HEK293 (cell line): Measurements from ENCODE around the gene LBX2.

Experiments
- CTCF ChIA-PET: fragments of 350-600 bp; formaldehyde crosslinking; extraction: SDS; loops from one replicate; lab custom pipeline; 2021; ENCODE audit warnings: antibody characterized with exemption; lab: Yijun Ruan, JAX
- POLR2A ChIA-PET: fragments of 300-600 bp; formaldehyde crosslinking; extraction: SDS; loops from one replicate; lab custom pipeline; 2020; ENCODE audit warnings: antibody characterized with exemption, inconsistent platforms; lab: Yijun Ruan, JAX
- H3K27ac ChIP-seq: fragments of 200-500 bp; sonication (Bioruptor generic); 2 replicates; pipeline ENCODE4 v1.5.1; 2014; ENCODE audit warnings: low read depth, low read length, control low read depth, inconsistent platforms; ENCODE audit errors: extremely low read depth
- H3K36me3 ChIP-seq, 2 experiments: fragments of 200-500 bp in 1 of 2; sonication (Bioruptor generic) in 1 of 2; 1 replicate in 1 of 2; 2 replicates in 1 of 2; pipeline ENCODE4 v1.5.1; 2014 to 2017; ENCODE audit warnings: inconsistent platforms in 2 of 2, low read length in 2 of 2; ENCODE audit not compliant: control insufficient read depth in 2 of 2, insufficient read depth in 1 of 2
- H3K4me1 ChIP-seq: fragments of 200-500 bp; sonication (Bioruptor generic); 2 replicates; pipeline ENCODE4 v1.5.1; 2014; ENCODE audit warnings: mild to moderate bottlenecking, low read length, inconsistent platforms; ENCODE audit not compliant: control insufficient read depth, insufficient read depth
- H3K4me3 ChIP-seq: 2 replicates; pipeline ENCODE4 v1.5.1; 2011; ENCODE audit warnings: low read depth, mild to moderate bottlenecking, control low read depth, low read length, moderate library complexity
- H3K9me3 ChIP-seq: fragments of 200-500 bp; sonication (Bioruptor generic); 2 replicates; pipeline ENCODE4 v1.5.1; 2014; ENCODE audit warnings: low read depth, low read length, inconsistent platforms; ENCODE audit not compliant: control insufficient read depth, insufficient read depth
- HOXD13 ChIP-seq: sonication (generic); formaldehyde crosslinking; IDR thresholded peaks from 2 replicates; pipeline ENCODE4 v1.8.0; 2022; ENCODE audit warnings: missing genetic modification reagents, borderline replicate concordance
- MEIS1 ChIP-seq: sonication (generic); formaldehyde crosslinking; IDR thresholded peaks from 2 replicates; pipeline ENCODE4 v1.8.1; 2022; ENCODE audit warnings: missing genetic modification reagents, mild to moderate bottlenecking, borderline replicate concordance
- ZBTB1 ChIP-seq: fragments of 450-650 bp; formaldehyde crosslinking; IDR thresholded peaks from 2 replicates; pipeline ENCODE4 v1.5.1; 2016; ENCODE audit warnings: missing biosample characterization, missing genetic modification characterization
- ZEB2 ChIP-seq: fragments of 450-650 bp; formaldehyde crosslinking; IDR thresholded peaks from 2 replicates; pipeline ENCODE4 v1.5.1; 2016; ENCODE audit warnings: missing biosample characterization, missing genetic modification characterization
- ZFP3 ChIP-seq: fragments of 450-650 bp; formaldehyde crosslinking; IDR thresholded peaks from 2 replicates; pipeline ENCODE4 v1.5.1; 2016; ENCODE audit warnings: low read depth, missing biosample characterization, missing genetic modification characterization
- ZNF302 ChIP-seq: fragments of 450-650 bp; formaldehyde crosslinking; IDR thresholded peaks from 2 replicates; pipeline ENCODE4 v1.5.1; 2016; ENCODE audit warnings: missing biosample characterization, missing genetic modification characterization, low read depth
- ZNF354C ChIP-seq: fragments of 450-650 bp; formaldehyde crosslinking; IDR thresholded peaks from 2 replicates; pipeline ENCODE4 v1.5.1; 2016; ENCODE audit warnings: missing biosample characterization, missing genetic modification characterization, low read depth, borderline replicate concordance
- ZNF394 ChIP-seq: fragments of 450-650 bp; formaldehyde crosslinking; IDR thresholded peaks from 2 replicates; pipeline ENCODE4 v1.5.1; 2016; ENCODE audit warnings: missing biosample characterization, missing genetic modification characterization, mild to moderate bottlenecking, moderate library complexity, borderline replicate concordance
- ZNF548 ChIP-seq: fragments of 450-650 bp; formaldehyde crosslinking; IDR thresholded peaks from 2 replicates; pipeline ENCODE4 v1.5.1; 2016; ENCODE audit warnings: missing biosample characterization, missing genetic modification characterization
- ZNF571 ChIP-seq: fragments of 450-650 bp; formaldehyde crosslinking; IDR thresholded peaks from 2 replicates; pipeline ENCODE4 v1.5.0; 2017; ENCODE audit warnings: missing biosample characterization, missing genetic modification characterization
- ZNF585B ChIP-seq: fragments of 450-650 bp; formaldehyde crosslinking; IDR thresholded peaks from 2 replicates; pipeline ENCODE4 v1.5.1; 2016; ENCODE audit warnings: missing biosample characterization, missing genetic modification characterization
- ZNF621 ChIP-seq: fragments of 450-650 bp; formaldehyde crosslinking; IDR thresholded peaks from 2 replicates; pipeline ENCODE4 v1.5.1; 2017; ENCODE audit warnings: missing biosample characterization, missing genetic modification characterization
- ZNF677 ChIP-seq: fragments of 450-650 bp; IDR thresholded peaks from 2 replicates; pipeline ENCODE4 v1.5.0; 2018; ENCODE audit warnings: missing biosample characterization, mild to moderate bottlenecking, missing genetic modification characterization, moderate library complexity
- ZNF791 ChIP-seq: fragments of 450-650 bp; formaldehyde crosslinking; IDR thresholded peaks from 2 replicates; pipeline ENCODE4 v1.5.1; 2016; ENCODE audit warnings: missing biosample characterization, missing genetic modification characterization
- TF ChIP-seq, protein P1 (sequence below): fragments of 450-650 bp; formaldehyde crosslinking; IDR thresholded peaks from 2 replicates; pipeline ENCODE4 v1.5.1; 2017; ENCODE audit warnings: missing biosample characterization, missing genetic modification characterization
- TF ChIP-seq, protein P2 (sequence below): fragments of 450-650 bp; formaldehyde crosslinking; optimal IDR thresholded peaks from 2 replicates; pipeline ENCODE3; 2016; ENCODE audit warnings: missing biosample characterization, mild to moderate bottlenecking, missing genetic modification characterization
- TF ChIP-seq, protein P3 (sequence below): fragments of 450-650 bp; formaldehyde crosslinking; IDR thresholded peaks from 2 replicates; pipeline ENCODE4 v1.5.1; 2016; ENCODE audit warnings: missing biosample characterization, missing genetic modification characterization, low read depth

The LBX2 gene

DNA sequence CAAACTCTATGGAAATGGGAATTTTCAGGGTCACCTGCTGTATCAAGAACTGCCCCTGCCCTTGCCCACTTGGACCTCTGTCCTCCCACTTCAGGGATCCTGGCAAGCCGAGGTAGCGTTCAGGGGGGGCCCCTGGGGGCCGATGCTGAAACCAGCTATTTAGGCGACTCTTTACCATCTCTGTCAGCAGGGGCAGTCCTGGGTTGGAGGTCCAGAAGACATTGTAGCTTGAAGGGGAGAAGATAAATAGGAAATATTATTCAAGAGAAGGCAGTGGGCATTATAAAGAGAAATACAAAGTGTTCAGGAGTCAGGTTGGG is 36.7 kb downstream of the LBX2 start:
- Histone ChIP-seq H3K27ac (0 out of 2 replicates have a peak overlapping the region, but pooled peaks have one; percentile 42), H3K9me3 (no peaks in the 10 kb centered on the region), H3K36me3 (peaks cover 0 to 31% of the 10 kb centered on the region in 2 experiments; a peak in 1 of 3 replicates), H3K4me3 (no peak overlapping the region), H3K4me1 (no peaks in the 10 kb centered on the region)
- POLR2A ChIA-PET = interaction anchor here (1.1 kb wide), 1 partner anchor 72 kb away, joined by 4 read pairs; no protein-coding TSS in a partner anchor
- CTCF ChIA-PET = no interaction called here
- TF ChIP-seq ZNF571 (tag by site-specific recombination) = no peak
- TF ChIP-seq MEIS1 (CRISPR knock-in tag) = no peak
- TF ChIP-seq ZFP3 (tag by site-specific recombination) = no peak
- TF ChIP-seq, protein P1, sequence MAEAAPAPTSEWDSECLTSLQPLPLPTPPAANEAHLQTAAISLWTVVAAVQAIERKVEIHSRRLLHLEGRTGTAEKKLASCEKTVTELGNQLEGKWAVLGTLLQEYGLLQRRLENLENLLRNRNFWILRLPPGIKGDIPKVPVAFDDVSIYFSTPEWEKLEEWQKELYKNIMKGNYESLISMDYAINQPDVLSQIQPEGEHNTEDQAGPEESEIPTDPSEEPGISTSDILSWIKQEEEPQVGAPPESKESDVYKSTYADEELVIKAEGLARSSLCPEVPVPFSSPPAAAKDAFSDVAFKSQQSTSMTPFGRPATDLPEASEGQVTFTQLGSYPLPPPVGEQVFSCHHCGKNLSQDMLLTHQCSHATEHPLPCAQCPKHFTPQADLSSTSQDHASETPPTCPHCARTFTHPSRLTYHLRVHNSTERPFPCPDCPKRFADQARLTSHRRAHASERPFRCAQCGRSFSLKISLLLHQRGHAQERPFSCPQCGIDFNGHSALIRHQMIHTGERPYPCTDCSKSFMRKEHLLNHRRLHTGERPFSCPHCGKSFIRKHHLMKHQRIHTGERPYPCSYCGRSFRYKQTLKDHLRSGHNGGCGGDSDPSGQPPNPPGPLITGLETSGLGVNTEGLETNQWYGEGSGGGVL (tag by site-specific recombination) = no peak
- TF ChIP-seq ZBTB1 = no peak
- TF ChIP-seq ZNF354C (tag by site-specific recombination) = no peak
- no peak for TF ChIP-seq ZNF394 (tag by site-specific recombination)
- TF ChIP-seq ZNF677 = no peak

DNA sequence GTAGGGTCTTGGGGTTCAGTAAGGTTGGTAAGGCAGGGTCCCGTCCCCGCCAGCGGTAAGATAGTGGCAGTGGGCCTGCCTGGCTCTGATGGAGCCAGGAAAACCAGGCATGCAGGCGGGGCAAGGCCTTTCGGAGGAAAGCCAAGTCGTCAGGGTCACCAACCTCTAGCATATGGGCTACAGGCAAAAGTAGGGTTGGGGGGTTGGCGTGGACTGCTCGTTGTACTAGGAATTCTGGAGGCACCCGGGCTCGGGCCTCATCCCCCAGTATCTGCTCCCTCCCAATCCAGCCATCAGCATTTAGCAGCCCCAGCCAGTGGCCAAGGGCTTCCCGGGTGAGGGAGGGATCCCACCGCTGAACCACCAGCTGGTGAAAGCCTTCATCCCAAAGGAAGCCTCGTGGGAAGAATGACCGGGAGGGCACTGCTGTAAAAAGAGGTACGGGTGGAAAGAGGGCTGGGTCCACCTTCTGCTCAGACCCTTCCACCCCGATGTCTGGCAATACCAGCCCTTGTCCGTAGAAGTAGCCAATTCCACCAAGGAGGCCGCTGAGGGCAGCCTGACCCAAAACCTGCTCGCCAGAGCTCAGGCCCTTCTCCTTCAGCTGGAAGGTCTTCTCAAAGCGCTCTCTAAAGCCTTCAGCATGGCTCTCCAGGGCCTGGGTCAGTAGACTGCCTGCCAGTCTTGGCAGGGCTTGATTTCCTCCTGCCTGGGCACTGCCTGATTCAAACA is 37.2 kb downstream of the LBX2 start:
- peaks cover 0 to 31% of the 10 kb centered on the region in 2 experiments; a peak in 1 of 3 replicates for H3K36me3 ChIP-seq
- TF ChIP-seq ZEB2 (no peak), ZNF621 (tag by site-specific recombination) (no peak), ZNF354C (tag by site-specific recombination) (no peak), ZNF548 (tag by site-specific recombination) (no peak), ZNF791 (tag by site-specific recombination) (no peak), ZNF585B (tag by site-specific recombination) (no peak), HOXD13 (CRISPR knock-in tag) (no peak), ZNF302 (tag by site-specific recombination) (no peak)
- TF ChIP-seq, protein P2, sequence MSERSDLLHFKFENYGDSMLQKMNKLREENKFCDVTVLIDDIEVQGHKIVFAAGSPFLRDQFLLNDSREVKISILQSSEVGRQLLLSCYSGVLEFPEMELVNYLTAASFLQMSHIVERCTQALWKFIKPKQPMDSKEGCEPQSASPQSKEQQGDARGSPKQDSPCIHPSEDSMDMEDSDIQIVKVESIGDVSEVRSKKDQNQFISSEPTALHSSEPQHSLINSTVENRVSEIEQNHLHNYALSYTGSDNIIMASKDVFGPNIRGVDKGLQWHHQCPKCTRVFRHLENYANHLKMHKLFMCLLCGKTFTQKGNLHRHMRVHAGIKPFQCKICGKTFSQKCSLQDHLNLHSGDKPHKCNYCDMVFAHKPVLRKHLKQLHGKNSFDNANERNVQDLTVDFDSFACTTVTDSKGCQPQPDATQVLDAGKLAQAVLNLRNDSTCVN = no peak
- TF ChIP-seq, protein P3, sequence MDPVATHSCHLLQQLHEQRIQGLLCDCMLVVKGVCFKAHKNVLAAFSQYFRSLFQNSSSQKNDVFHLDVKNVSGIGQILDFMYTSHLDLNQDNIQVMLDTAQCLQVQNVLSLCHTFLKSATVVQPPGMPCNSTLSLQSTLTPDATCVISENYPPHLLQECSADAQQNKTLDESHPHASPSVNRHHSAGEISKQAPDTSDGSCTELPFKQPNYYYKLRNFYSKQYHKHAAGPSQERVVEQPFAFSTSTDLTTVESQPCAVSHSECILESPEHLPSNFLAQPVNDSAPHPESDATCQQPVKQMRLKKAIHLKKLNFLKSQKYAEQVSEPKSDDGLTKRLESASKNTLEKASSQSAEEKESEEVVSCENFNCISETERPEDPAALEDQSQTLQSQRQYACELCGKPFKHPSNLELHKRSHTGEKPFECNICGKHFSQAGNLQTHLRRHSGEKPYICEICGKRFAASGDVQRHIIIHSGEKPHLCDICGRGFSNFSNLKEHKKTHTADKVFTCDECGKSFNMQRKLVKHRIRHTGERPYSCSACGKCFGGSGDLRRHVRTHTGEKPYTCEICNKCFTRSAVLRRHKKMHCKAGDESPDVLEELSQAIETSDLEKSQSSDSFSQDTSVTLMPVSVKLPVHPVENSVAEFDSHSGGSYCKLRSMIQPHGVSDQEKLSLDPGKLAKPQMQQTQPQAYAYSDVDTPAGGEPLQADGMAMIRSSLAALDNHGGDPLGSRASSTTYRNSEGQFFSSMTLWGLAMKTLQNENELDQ (tag by site-specific recombination) = no peak
- CTCF ChIA-PET = interaction anchor here (0.9 kb wide), 1 partner anchor 10 kb away, joined by 3 read pairs; the partner anchor contains the start of gene MRPL53
- no peak overlapping the region for H3K27ac ChIP-seq
- no peaks in the 10 kb centered on the region for H3K4me1 ChIP-seq
- H3K9me3 ChIP-seq = no peaks in the 10 kb centered on the region
- no peak overlapping the region for H3K4me3 ChIP-seq
- POLR2A ChIA-PET = interaction anchor here (0.8 to 2.2 kb wide), 3 partner anchors 10 to 71 kb away, joined by 3 to 13 read pairs (median 4); partner anchors contain the start of genes CCDC142 and MRPL53
